DMS114 treated with DMSO at 0.1 percent for 48 hours (cell line): ENCODE results near the gene EDN2.

Experiments used
- DNase-seq: peaks from one replicate; lab custom pipeline; 2025; ENCODE audit not compliant: unreplicated experiment; lab: John Stamatoyannopoulos, UW

The EDN2 gene

DNA sequence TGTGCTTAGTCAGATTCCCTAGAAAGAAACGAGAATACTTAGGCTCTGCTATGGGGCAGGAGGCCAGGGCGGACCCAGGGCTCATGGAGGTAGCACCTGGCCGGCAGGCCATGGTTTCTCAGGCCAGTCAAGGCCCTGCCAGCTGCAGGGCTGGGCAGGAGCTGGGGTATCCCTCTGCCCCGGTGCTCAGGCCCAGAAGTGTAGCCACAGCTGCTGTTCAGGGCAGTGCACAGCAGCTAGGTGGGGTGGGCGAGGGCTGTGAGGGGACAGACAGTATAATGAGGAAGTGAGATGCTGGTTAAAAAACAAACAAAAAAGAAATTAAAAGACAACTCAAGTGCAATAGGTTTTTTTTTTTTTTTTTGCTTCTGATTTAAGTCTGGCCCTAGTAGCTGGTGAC is 34.0 kb upstream of the EDN2 start:
- DNase-seq = no peak

GRCh38 chr1:41517062-41517438 is 32.6 kb upstream of the EDN2 start:
- no peak for DNase-seq

DNA sequence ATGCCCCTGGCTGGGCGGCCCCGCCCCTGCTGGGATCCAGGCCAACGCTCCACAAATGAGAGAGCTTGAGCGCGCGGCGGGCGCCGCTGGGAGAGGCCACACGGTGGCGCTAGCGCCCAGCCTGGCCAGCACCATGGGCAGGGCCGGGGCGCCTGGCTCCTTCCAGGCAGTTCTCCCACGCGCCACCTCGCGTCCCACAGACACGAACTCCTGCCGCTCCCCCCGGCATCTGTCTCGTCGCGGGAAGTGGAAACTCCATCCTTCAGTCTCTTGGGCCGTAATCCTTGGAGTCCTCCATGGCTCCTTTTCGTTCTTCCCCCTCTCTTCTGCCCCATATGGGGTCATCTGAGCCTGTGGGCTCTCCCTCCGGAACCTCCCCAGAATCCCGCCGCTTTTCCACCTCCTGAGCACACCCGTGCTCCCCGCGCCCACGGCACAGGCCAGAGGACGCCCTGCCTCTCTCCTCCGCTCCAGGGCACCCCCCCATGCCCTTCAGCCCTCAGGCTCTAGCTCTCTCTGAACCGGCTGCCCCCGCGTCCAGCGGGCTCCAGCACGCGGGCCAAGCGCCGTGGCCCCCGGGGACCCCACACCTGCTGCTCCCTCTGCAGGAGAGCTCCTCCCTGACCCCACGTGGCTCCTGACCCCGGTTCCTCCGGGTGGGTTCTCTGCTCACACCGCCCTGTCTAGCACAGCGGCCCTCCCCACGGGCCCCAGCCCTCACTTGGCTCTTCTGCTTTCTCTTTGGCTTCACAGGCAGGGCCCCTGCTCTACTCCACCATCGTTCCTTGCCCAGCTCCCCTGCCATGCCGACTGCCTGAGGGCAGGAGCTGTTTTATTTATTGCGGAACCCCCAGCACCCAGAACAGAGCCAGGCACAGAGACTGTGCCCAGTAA is 31.9 kb upstream of the EDN2 start:
- DNase-seq = peak; percentile 62

DNA sequence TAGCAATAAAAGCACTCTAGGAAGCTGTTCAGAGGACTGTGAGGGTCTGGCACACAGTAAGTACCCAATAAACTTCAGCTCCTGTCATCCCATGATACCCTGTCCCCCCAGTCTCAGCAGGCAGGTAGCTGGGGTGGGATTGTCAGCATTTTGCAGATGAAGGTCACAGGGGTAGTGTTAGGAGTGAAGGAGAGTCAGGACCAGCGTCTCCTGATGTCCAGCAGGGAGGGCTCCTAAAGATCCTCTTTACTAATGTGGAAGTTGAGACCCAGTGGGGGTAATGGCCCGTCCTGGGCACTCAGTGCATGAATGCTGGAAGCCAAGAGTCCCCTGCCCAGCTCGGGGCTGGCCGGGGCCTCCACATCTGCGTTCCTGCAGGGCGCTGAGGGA is 31.3 kb upstream of the EDN2 start:
- DNase-seq = no peak

GRCh38 chr1:41515131-41515678 is 30.7 kb upstream of the EDN2 start:
- DNase-seq = no peak

DNA sequence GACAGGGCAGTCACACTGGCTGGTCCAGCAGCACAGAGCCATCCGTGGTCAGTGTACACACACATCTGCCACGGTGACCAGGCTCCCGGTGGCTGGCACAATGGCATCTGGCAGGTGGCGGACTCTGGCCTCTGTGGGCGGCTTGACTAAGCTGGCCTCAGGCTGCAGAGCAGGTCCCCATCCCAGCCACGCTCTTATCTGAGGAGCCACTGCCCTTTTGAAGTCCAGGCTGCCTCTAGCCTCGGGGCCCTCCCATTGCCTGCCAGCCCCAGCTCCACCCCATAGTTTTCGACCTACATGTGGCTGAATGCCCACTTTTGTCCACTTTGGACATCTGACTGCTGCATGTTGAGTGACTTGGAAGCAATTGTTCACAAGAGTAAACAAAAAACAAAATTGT is 29.9 kb upstream of the EDN2 start:
- no peak for DNase-seq

DNA sequence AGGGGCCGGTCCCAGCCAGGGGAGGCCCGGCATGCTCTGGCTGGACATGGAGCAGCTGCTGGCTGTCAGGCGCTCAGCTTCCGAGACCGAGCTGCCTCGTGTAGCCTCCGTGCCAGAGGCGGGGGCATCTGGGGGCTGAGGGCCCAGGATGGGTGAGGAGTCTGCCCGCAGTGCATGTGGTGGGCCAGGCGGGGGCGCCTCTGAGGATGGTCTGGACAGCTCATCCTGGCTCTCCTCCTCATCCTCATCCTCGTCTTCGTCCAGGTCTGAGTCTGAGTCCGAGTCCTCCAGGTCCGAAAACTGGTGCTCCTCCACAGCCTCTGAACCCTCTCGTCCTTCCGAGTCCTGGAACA is 28.9 kb upstream of the EDN2 start:
- no peak for DNase-seq

DNA sequence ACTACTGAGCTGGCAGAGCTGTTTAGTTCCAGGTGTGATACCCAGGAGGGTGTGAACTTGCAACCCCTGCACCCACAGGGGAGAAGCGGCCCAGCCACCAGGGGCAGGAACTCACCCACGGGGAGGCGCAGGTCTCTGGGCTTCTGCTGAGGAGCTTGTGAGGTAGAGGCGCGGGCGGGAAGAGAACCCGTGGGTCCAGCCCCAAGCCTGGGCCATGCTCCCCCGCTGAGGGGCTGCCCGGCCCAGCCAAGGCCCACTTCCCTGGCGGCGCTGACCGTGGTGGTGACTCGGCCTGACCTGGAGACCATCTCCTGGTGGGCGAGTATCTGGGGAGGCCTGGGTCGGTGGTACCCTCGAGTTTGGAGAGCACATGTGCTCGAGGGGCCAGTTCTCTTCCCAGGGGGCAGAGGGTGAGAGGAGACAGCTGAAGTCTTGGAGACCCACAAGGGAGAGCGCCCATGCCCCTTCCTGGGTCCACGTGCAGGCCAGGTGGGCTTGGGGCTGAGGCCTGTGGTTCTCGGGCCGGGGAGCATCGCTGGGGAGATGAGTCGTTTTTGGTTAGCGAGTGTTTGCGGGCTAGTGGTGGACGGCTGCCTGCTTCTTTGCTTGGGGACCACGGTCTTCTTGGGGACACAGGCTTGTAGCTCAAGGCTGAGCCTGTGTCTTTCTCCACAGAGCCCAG is 28.4 kb upstream of the EDN2 start:
- no peak for DNase-seq

DNA sequence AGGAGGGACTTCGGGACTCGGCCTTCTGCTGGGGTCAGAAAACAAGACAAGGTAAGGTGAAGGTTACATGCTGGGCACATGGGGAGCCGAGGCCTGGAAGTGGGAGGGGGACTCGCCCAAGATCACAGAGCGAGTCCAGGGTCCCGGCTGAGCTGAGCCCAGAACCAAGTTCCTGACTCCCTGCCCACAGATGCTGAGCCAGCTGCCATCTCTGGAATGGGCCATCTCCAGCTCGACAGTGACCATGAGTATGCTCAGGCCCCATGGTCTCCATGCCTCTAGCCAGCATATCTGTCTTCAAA is 26.7 kb upstream of the EDN2 start:
- no peak for DNase-seq

DNA sequence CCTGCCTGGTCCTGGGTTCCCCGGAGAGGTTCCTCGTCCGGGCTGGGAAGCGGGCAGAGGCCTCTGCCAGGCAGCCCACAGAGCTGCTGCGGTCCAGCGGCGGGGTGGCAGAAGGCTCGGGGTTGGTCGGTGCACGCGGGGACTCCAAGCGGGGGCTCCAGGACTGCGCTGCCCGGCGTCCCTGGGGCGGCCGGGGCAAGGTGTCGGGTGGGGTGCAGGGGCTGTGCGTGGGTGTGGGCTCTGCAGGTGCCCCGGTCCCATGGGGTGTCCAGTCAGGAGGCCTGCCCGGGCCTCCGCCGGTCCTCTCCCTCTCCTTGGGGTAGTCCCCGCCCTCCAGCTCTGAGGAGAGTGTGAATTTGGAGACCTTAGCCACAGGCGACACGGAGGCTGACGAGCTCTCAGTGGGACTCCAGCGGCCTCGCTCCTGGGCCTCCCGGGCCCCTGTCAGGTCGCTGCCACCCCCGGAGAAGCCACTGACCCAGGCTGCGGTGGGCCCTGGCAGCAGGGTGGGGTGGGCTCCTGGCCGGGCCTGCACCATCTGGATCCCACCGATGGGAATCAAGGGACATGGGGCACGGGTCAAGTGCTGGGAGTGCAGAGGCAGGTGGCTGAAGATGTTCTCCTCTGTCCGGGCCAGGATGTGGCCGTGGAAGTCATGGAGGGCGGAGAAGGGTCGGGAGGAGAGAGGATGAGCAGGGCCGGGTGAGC is 26.2 kb upstream of the EDN2 start:
- no peak for DNase-seq

DNA sequence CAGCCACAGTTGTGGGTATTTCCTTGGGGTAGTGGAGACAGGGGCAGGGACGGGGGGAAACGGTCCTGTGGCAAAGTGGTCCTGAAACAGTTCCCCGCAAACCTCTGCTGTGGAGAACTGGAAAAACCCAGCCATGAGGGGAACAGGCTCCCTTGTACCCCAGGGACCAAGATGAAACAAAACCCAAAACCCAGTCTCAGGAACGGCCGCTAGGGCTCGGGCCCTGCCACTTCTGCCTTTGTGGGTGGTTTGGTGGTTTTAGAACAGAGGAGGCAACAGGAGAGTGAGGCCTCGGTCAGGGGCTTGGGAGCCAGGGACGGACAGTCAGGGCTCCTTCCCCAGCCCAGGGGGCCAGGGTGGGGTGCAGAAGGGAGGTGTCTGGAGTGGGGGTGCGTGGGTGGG is 24.8 kb upstream of the EDN2 start:
- DNase-seq = no peak

- DNase-seq = no peak
Measured at GRCh38 chr1:41508290-41508689, 23.8 kb upstream of the EDN2 start.

DNA sequence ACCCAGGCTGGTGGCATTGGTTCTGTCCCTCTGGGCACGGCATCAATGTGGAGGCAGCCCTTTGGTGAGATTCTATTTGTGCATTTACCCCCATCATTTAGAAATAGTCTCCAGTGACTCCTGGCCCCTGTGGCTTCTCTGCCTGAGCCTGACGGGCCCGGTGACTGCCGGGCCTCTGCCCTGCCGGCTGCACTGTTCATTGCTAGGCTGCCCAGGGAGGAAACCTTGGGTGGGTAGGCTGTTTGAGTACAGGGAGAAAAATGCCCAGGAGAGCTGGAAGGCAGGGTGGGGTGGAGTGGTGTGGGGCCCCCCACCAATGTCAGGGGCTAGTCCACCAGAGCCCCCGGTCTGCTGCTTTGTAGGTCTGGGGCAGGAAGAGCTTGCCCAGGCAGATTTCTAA is 23.4 kb upstream of the EDN2 start:
- DNase-seq = no peak

- DNase-seq = no peak
Measured at GRCh38 chr1:41507110-41507720, 22.7 kb upstream of the EDN2 start.

DNA sequence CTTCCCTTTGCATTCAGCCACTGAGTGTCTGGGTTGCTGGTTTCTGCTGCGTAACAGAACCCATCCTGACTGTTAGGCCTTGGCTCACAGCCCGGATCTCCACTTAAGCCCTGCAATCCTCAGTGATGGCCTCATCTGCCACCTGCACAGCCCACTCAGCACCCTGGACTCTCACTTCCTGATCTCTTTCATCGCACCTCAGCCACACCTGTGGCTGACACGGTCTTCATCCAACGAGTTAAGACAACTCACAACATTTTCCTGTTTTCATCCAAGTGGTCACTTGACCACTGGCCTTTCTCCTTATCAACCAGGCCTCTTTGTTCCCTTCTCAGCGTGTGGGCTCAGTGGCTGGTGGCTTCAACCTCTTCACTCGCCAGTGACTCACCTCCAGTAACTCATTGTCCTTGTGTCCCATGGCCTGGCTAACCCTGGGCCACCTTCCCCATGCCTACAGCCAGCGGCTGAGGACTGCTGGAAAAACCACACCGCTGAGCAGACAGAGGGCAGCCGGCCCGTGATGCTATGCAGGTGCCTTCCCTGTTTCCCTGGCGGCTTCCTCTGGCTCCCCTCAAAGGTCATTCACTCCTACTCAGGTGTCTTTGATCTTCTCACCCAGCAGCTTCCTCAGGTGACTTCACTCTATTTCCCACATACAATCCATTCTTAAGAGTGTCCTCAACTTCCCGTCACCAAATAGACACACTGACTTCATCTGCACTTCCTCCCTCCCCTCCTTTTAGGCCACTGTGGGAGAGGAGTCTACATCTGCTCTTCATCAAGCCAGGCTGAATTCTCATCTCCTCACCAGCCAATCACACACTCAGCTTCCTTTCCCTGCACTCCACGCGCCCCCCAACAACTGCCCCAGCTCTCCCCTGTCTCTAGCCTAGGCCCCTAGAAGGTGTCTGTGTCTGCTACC is 19.9 kb upstream of the EDN2 start:
- no peak for DNase-seq

DNA sequence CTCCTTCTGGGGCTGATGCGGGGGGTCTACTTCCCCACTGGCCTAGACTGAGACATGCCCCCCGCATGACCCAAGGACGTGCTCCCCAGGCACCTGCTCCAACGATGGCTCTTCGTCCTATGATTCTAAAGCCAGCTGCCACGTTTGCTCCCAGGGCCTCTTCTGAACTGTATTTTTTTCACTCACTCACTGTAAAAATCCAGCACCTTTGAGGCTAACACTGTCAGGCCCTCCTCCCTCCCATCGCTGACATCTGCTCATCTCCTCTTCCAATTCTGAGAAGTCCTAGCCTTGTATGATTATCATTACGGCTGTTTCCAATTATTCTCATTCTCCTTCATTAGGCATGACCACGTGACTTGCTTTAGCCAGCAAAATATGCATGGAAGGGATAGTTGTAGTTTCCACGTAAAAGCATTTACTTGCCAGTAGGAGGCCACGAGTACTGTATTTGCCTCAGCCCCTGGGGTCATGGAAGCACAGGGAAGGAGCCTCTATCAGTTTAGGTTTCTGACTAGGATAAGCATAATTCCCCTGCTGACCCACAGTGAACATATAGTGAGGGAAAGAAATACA is 19.1 kb upstream of the EDN2 start:
- DNase-seq = no peak

GRCh38 chr1:41502912-41503311 is 18.4 kb upstream of the EDN2 start:
- DNase-seq = no peak

GRCh38 chr1:41501581-41501980 is 17.1 kb upstream of the EDN2 start:
- no peak for DNase-seq

GRCh38 chr1:41500781-41501518 is 16.5 kb upstream of the EDN2 start:
- no peak for DNase-seq

- DNase-seq = no peak
Measured at GRCh38 chr1:41500378-41500777, 15.9 kb upstream of the EDN2 start.
